Small intestine (tissue), 7 donors: ENCODE measurements around the gene ZNF79. TPM values are rescaled to one million over a fixed set of nuclear protein-coding genes. Genes with fewer than 3 reads are reported as not detected.
A peak's percentile ranks its signal among the peaks of the same experiment; 100 is the strongest.

ENCODE experiments used
- DNase-seq, 2 donors: peaks; one replicate each; pipeline versions ENCODE4 v3.0.0 to v3.0.0-alpha.2; 2013
- FAIRE-seq: peaks from 2 replicates; lab custom pipeline; 2012; peaks lifted over from hg19 to GRCh38; lab: Jason Lieb, UNC
- H3K27ac ChIP-seq, 3 donors: one replicate each; pipeline ENCODE4 v1.5.1; 2013; ENCODE audit warnings: low read length in 2 of 3, mild to moderate bottlenecking in 2 of 3, control low read depth in 1 of 3, inconsistent platforms in 1 of 3, low read depth in 1 of 3, moderate library complexity in 1 of 3
- H3K27me3 ChIP-seq, 3 donors: one replicate each; pipeline ENCODE4 v1.6.1; 2013; ENCODE audit warnings: low read length in 3 of 3, inconsistent platforms in 1 of 3; ENCODE audit not compliant: control insufficient read depth in 3 of 3, insufficient read depth in 3 of 3
- H3K36me3 ChIP-seq, 3 donors: one replicate each; pipeline ENCODE4 v1.6.1; 2013; ENCODE audit warnings: low read length in 3 of 3, inconsistent platforms in 1 of 3, low read depth in 1 of 3, mild to moderate bottlenecking in 1 of 3, moderate library complexity in 1 of 3; ENCODE audit not compliant: control insufficient read depth in 3 of 3, insufficient read depth in 2 of 3
- H3K4me1 ChIP-seq, 3 donors: one replicate each; pipeline ENCODE4 v1.6.1; 2013; ENCODE audit warnings: low read length in 2 of 3, inconsistent platforms in 1 of 3, low read depth in 1 of 3, mild to moderate bottlenecking in 1 of 3, moderate library complexity in 1 of 3; ENCODE audit not compliant: control insufficient read depth in 3 of 3, insufficient read depth in 2 of 3
- H3K4me3 ChIP-seq, 3 donors: one replicate each; pipeline ENCODE4 v1.5.1; 2013; ENCODE audit warnings: low read length in 3 of 3, control low read depth in 1 of 3, inconsistent platforms in 1 of 3, low read depth in 1 of 3, mild to moderate bottlenecking in 1 of 3, moderate library complexity in 1 of 3
- H3K9me3 ChIP-seq, 2 donors: one replicate each; pipeline ENCODE4 v1.6.1; 2013; ENCODE audit warnings: low read depth in 1 of 2, low read length in 1 of 2; ENCODE audit not compliant: control insufficient read depth in 2 of 2, insufficient read depth in 1 of 2
- WGBS, 3 donors: extraction: QIAGEN DNeasy Blood & Tissue Kit; methylation state at CpG; one replicate each; pipeline ENCODE4 v1.1.7; 2013; 5-methylcytosine and 5-hydroxymethylcytosine counted together
- polyA plus RNA-seq, 4 donors: library from polyadenylated mRNA; stranded (reverse) in 3 of 4; unstranded in 1 of 4; fragments of 200-250 nt in 3 of 4; fragments of 120-200 nt in 1 of 4; gene quantifications; one replicate each; pipeline versions ENCODE4 v1.2.1 to v1.2.3, GENCODE V29; 2013
- donor health status: healthy with polysubstance abuse.
- donor health status: control.
- donor health status: control.
- donor health status: Bipolar disorder and iron deficiency.
- donor health status: healthy.

ZNF79 gene
- polyA plus RNA-seq, 4 donors, result 2.4 to 5.8 (median 3.3) TPM

DNA sequence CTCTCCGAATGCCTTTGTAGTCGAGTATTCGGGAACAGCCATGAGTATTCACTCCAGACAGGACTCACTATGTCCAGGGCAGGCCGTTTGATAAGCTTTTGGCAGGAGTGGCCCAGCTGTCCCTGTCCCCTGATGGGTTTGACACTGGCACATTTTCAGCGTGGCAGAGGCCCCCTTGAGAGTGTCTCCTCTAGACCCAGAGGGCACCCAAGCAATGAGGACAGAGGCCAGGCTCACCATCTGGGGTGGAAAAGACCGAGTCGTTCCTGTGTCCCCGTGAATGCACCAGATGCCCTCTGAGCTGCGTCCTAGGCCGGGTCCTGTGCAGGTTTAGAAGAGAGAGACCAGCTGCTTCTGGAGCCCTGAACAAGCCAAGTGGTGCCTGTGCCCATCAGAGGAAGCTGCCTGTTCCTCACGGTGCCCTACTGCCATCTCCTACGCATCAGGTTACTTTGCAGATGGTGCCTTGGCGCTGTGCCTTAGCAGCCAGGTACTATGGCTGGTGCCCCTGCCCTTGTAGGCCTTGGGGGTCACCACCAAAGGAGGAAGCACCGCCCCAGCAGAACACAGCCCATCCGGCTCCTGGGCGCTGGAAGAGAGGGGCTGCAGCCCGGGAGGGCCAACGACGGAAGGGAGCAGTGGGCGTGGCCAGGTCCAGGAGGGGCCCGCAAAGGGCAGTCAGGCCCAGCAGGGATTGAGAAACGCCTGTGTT is 69.6 kb downstream of the ZNF79 start:
- H3K9me3 ChIP-seq, result no peaks in the 10 kb centered on the region
- peaks cover 2 to 9% (median 2%) of the 10 kb centered on the region in 3 donors for H3K4me1 ChIP-seq
- peaks cover 0 to 82% (median 12%) of the 10 kb centered on the region in 3 donors for H3K36me3 ChIP-seq
- H3K27me3 ChIP-seq, result no peaks in the 10 kb centered on the region
- DNase-seq (no peak), FAIRE-seq (no peak)
- no peak overlapping the region for H3K4me3 ChIP-seq
- no peak overlapping the region for H3K27ac ChIP-seq
- whole genome bisulfite sequencing, 3 donors, result 85 to 88% (median 87%) methylated on average over 22 of the region's 22 CpGs

DNA sequence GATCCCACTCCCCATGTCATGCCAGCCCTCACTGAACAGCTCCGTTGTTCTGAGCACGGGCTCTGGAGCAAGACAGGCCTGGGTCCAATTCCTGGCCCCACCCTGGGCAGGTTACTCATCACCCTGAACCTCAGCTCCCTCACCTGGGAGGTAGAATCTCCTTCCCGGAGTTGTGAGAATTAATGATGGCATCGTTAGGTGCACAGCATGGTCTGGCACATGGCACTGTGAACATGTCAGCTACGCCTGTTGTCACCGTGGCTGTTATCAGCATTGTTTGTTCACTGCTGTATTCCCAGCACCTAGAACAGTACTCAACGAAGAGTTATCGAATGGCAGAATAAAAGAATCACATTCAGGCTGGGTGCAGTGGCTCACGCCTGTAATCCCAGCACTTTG is 70.1 kb downstream of the ZNF79 start:
- H3K4me1 ChIP-seq, result peaks cover 2 to 9% (median 2%) of the 10 kb centered on the region in 3 donors
- WGBS, 3 donors, result 24 to 68% (median 48%) methylated on average over 9 of the region's 9 CpGs
- no peak overlapping the region for H3K27ac ChIP-seq
- H3K36me3 ChIP-seq, result peaks cover 0 to 81% (median 12%) of the 10 kb centered on the region in 3 donors
- no peak for FAIRE-seq
- DNase-seq, result peak in 1 of 2 donors; percentile 43
- H3K4me3 ChIP-seq, result no peak overlapping the region
- no peaks in the 10 kb centered on the region for H3K9me3 ChIP-seq
- H3K27me3 ChIP-seq, result no peaks in the 10 kb centered on the region

Other genes starting within 250 kb of the ZNF79 start
- gene GARNL3, start 159.6 kb upstream of the ZNF79 start, polyA plus RNA-seq, result 10 to 100 TPM in 1 of 4 donors, 1 to 10 TPM in 3; 1.6 to 11.3 (median 3.5) TPM
- 10 to 100 TPM; 17.2 to 62.1 (median 20.7) TPM for gene SLC2A8, start 27.2 kb upstream of the ZNF79 start, polyA plus RNA-seq
- gene RPL12, start 27.0 kb downstream of the ZNF79 start, polyA plus RNA-seq, result 1,000 to 10,000 TPM; 2,018 to 3,950 (median 3,023) TPM
- gene LRSAM1, start 27.1 kb downstream of the ZNF79 start, polyA plus RNA-seq, result 10 to 100 TPM; 12.8 to 22.8 (median 18.2) TPM
- 10 to 100 TPM in 2 of 4 donors, 1 to 10 TPM in 1, under 1 TPM in 1; 0.89 to 16.4 (median 8.1) TPM for gene STXBP1, start 187.9 kb downstream of the ZNF79 start, polyA plus RNA-seq